Neural cell (in vitro differentiated cells): ENCODE measurements around the gene MAP2K7.

Experiments used
- EP300 ChIP-seq: fragments of 450-650 bp; conservative IDR thresholded peaks from 2 replicates; pipeline ENCODE4 v1.6.1; 2014; ENCODE audit warnings: antibody characterized with exemption, mild to moderate bottlenecking, moderate library complexity; ENCODE audit not compliant: poor library complexity, severe bottlenecking
- EZH2 ChIP-seq: fragments of 200-600, 300-800 bp; shearing (Covaris generic), sonication (generic); IDR thresholded peaks from 2 replicates; pipeline ENCODE4 v1.6.1; 2014; ENCODE audit warnings: antibody characterized with exemption, low read length, borderline replicate concordance, mild to moderate bottlenecking; ENCODE audit not compliant: insufficient read depth, poor library complexity, severe bottlenecking
- MXI1 ChIP-seq: fragments of 450-650 bp; conservative IDR thresholded peaks from 2 replicates; pipeline ENCODE4 v1.6.1; 2014; ENCODE audit warnings: antibody characterized with exemption, mild to moderate bottlenecking; ENCODE audit not compliant: poor library complexity, severe bottlenecking
- POLR2AphosphoS5 ChIP-seq: IDR thresholded peaks from 2 replicates; pipeline ENCODE4 v1.6.1; 2012
- RAD21 ChIP-seq: fragments of 450-650 bp; conservative IDR thresholded peaks from 2 replicates; pipeline ENCODE4 v1.6.1; 2014; ENCODE audit warnings: antibody characterized with exemption, mild to moderate bottlenecking, moderate library complexity
- TAF1 ChIP-seq: IDR thresholded peaks from 2 replicates; pipeline ENCODE4 v1.6.1; 2012; ENCODE audit warnings: low read depth
- TF ChIP-seq, protein P1 (sequence below): fragments of 450-650 bp; IDR thresholded peaks from 2 replicates; pipeline ENCODE4 v1.5.1; 2014; ENCODE audit warnings: antibody characterized with exemption, mild to moderate bottlenecking, moderate library complexity; ENCODE audit not compliant: poor library complexity, severe bottlenecking
- TF ChIP-seq, protein P2 (sequence below): IDR thresholded peaks from 2 replicates; pipeline ENCODE4 v1.6.1; 2012; ENCODE audit warnings: borderline replicate concordance

DNA sequence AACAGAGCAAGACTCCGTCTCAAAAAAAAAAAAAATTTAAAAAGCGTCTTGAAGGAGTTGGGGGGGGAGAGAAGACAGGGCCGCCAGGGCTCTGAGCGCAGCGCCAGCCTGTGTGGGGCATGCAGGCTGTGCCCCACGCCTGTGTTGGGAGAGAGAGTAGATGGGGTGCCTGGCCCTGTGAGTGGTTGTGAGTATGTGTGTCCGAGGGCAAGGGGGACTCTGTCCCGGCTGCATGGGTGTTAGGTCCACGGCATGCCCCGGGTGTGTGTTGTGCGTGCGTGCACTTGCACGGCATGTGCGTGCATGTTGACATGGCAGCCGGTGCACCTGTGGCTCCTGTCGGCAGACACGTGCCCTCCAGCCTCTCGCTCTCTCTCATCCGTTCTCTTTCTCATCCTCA lies 3.4 kb downstream of the MAP2K7 start:
- TF ChIP-seq, protein P1, sequence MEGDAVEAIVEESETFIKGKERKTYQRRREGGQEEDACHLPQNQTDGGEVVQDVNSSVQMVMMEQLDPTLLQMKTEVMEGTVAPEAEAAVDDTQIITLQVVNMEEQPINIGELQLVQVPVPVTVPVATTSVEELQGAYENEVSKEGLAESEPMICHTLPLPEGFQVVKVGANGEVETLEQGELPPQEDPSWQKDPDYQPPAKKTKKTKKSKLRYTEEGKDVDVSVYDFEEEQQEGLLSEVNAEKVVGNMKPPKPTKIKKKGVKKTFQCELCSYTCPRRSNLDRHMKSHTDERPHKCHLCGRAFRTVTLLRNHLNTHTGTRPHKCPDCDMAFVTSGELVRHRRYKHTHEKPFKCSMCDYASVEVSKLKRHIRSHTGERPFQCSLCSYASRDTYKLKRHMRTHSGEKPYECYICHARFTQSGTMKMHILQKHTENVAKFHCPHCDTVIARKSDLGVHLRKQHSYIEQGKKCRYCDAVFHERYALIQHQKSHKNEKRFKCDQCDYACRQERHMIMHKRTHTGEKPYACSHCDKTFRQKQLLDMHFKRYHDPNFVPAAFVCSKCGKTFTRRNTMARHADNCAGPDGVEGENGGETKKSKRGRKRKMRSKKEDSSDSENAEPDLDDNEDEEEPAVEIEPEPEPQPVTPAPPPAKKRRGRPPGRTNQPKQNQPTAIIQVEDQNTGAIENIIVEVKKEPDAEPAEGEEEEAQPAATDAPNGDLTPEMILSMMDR, result no peak
- TF ChIP-seq EP300 (no peak), RAD21 (no peak), EZH2 (no peak), MXI1 (no peak), POLR2AphosphoS5 (no peak), TAF1 (no peak)
- TF ChIP-seq, protein P2, sequence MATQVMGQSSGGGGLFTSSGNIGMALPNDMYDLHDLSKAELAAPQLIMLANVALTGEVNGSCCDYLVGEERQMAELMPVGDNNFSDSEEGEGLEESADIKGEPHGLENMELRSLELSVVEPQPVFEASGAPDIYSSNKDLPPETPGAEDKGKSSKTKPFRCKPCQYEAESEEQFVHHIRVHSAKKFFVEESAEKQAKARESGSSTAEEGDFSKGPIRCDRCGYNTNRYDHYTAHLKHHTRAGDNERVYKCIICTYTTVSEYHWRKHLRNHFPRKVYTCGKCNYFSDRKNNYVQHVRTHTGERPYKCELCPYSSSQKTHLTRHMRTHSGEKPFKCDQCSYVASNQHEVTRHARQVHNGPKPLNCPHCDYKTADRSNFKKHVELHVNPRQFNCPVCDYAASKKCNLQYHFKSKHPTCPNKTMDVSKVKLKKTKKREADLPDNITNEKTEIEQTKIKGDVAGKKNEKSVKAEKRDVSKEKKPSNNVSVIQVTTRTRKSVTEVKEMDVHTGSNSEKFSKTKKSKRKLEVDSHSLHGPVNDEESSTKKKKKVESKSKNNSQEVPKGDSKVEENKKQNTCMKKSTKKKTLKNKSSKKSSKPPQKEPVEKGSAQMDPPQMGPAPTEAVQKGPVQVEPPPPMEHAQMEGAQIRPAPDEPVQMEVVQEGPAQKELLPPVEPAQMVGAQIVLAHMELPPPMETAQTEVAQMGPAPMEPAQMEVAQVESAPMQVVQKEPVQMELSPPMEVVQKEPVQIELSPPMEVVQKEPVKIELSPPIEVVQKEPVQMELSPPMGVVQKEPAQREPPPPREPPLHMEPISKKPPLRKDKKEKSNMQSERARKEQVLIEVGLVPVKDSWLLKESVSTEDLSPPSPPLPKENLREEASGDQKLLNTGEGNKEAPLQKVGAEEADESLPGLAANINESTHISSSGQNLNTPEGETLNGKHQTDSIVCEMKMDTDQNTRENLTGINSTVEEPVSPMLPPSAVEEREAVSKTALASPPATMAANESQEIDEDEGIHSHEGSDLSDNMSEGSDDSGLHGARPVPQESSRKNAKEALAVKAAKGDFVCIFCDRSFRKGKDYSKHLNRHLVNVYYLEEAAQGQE, result no peak
